ENCODE data around the gene MED26.

GRCh38 chr19:16652854-16653253 is 24.9 kb upstream of the MED26 start:
- TF ChIP-seq CTCF (IDR thresholded peaks at IDR 0.05) (no peak), POLR2AphosphoS5 (IDR thresholded peaks at IDR 0.05) (peak; percentile 74)
